ENCODE measurements around the gene MEPCE.

The MEPCE gene

DNA sequence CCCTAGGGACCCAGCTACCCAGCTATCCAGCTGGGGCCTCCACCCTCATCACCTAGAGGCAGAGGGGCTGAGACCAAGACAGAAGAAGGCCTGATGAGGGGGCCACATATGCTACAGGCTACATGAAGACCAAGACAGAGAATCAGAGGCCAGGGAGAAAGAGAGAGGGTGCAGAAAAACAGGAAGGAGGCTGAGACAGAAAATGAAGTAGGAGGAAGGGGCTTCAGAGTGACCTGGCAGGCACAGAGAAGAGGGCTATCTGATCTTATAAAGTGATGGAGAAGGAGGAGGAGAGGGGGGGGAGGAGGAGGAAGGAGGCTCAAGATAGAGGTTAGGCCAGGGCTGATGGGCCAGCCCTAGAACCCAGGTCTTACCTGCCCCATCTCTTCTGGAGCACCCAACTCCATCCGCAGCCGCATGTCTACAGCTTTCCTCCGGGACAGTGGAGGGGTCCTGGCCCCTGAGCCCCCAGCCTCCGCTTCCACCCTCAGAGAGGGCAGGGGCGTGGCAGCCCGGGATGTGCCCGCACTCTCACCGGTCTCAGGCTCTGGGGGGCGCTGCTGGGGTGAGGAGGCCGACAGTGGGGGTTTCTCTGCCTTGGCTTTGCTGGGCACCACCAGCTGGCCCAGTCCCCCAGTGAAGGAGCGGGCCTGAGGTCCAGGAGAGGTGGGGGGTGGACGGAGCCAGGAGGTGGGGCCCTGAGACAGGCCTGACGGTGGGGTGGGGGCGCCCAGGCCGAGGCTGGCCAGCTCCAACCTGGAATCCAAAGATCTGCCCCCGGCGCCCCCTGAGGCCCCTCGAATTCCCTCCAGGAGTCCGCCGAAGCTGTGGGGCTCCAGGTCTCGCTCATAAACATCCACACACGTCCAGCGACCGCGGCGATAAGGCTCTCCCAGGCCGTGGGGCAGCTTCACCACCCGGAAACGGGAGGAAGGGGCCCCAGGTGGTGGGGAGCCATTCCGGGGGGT lies 47.6 kb downstream of the MEPCE start:
- DNase-seq (ENCODE audit: low read depth), result no peak
- H3K4me3 ChIP-seq (ENCODE audit: low read depth, low read length), result peak overlapping the region; percentile 92

GRCh38 chr7:100477871-100478267 lies 48.2 kb downstream of the MEPCE start:
- H3K4me3 ChIP-seq (ENCODE audit: low read depth, low read length), result peak overlapping the region; percentile 92
- DNase-seq (ENCODE audit: low read depth), result no peak

GRCh38 chr7:100478958-100479660 lies 49.5 kb downstream of the MEPCE start, which contains the start of gene TSC22D4:
TSC22D4 (minus strand) TSS chr7:100479214; CDS start chr7:100478038, 1,176 bp downstream.
- peak within 1 kb of the TSS; percentile 92 for H3K4me3 ChIP-seq (ENCODE audit: low read depth, low read length)
- peak; percentile 89 for DNase-seq (ENCODE audit: low read depth)

GRCh38 chr7:100481466-100481865 lies 51.8 kb downstream of the MEPCE start:
- H3K4me3 ChIP-seq (ENCODE audit: low read depth, low read length), result no peak overlapping the region
- no peak for DNase-seq (ENCODE audit: low read depth)

DNA sequence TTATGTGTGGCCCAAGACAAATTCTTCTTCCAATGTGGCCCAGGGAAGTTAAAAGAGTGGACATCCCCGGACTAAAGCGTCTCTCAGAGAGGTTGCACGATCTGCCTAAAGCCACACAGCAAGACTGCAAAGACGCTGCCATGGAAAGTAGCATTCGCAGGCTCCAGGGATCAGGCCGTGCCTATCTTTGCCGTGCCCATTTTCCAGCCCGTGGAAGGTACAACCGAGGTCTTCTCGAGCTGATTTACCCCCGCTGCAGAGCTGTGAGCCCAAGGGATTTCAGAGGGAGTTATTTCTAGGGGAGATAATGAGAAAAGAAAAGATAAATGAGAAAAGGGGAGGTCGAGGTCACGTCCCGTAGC lies 53.1 kb downstream of the MEPCE start:
- H3K4me3 ChIP-seq (ENCODE audit: low read depth, low read length), result peak overlapping the region; percentile 69
- no peak for DNase-seq (ENCODE audit: low read depth)

- DNase-seq (ENCODE audit: low read depth), result no peak
- peak overlapping the region; percentile 69 for H3K4me3 ChIP-seq (ENCODE audit: low read depth, low read length)
Measured at GRCh38 chr7:100483090-100483721, 53.6 kb downstream of the MEPCE start.

Measured in skeletal muscle cell (primary cell).